Stimulated activated CD8-positive, alpha-beta memory T cell treated with anti-CD3 and anti-CD28 coated beads, Interleukin-2, amount 100 ng/mL, for 1 hour (primary cell): Measurements from ENCODE around the gene TMEM138.

ENCODE experiments used
- DNase-seq, 2 donors: peaks; one replicate each; pipeline ENCODE4 v3.0.0-alpha.2; 2020; ENCODE audit warnings: low read depth in 2 of 2

TMEM138 gene

GRCh38 chr11:61361741-61362541 is at the start of gene TMEM138, which contains the start of gene CYB561A3:
TMEM138 (plus strand) TSS chr11:61362374; CDS start chr11:61364391, 2,017 bp downstream.
CYB561A3 (minus strand) TSS chr11:61361882; CDS start chr11:61356713, 5,169 bp downstream.
- DNase-seq: peak; percentile 63 to 74

GRCh38 chr11:61315260-61315659 is 46.9 kb upstream of the TMEM138 start:
- DNase-seq: no peak

- no peak for DNase-seq
These were observed 36.3 kb upstream of the TMEM138 start for GRCh38 chr11:61325649-61326414.

- no peak for DNase-seq
These were observed 34.5 kb upstream of the TMEM138 start for GRCh38 chr11:61327669-61328071.

- DNase-seq: no peak
These were observed 33.8 kb upstream of the TMEM138 start for GRCh38 chr11:61328351-61328750.

GRCh38 chr11:61329871-61330270 is 32.3 kb upstream of the TMEM138 start:
- no peak for DNase-seq

GRCh38 chr11:61331651-61332050 is 30.5 kb upstream of the TMEM138 start:
- no peak for DNase-seq

- no peak for DNase-seq
These were observed 29.8 kb upstream of the TMEM138 start for GRCh38 chr11:61332281-61332796.

- peak; percentile 93 to 95 for DNase-seq
These were observed 29.2 kb upstream of the TMEM138 start, which contains the start of the genes DDB1 and TKFC for GRCh38 chr11:61332797-61333549. DDB1 (minus strand) TSS chr11:61333105; CDS start chr11:61332968, 137 bp downstream. TKFC (plus strand) TSS chr11:61333228; CDS start chr11:61334729, 1,501 bp downstream.

GRCh38 chr11:61333550-61334433 is 28.4 kb upstream of the TMEM138 start:
- no peak for DNase-seq

GRCh38 chr11:61334434-61335354 is 27.5 kb upstream of the TMEM138 start:
- no peak for DNase-seq

- no peak for DNase-seq
These were observed 26.8 kb upstream of the TMEM138 start for GRCh38 chr11:61335355-61335710.

GRCh38 chr11:61336171-61336935 is 25.8 kb upstream of the TMEM138 start:
- peak; percentile 63 to 64 for DNase-seq

- DNase-seq: no peak
These were observed 24.3 kb upstream of the TMEM138 start for GRCh38 chr11:61337706-61338470.

- no peak for DNase-seq
These were observed 23.2 kb upstream of the TMEM138 start for GRCh38 chr11:61338783-61339489.

GRCh38 chr11:61339490-61339878 is 22.7 kb upstream of the TMEM138 start:
- no peak for DNase-seq

GRCh38 chr11:61340979-61341378 is 21.2 kb upstream of the TMEM138 start:
- no peak for DNase-seq
